ENCODE data around the gene PACRG.

The PACRG gene

DNA sequence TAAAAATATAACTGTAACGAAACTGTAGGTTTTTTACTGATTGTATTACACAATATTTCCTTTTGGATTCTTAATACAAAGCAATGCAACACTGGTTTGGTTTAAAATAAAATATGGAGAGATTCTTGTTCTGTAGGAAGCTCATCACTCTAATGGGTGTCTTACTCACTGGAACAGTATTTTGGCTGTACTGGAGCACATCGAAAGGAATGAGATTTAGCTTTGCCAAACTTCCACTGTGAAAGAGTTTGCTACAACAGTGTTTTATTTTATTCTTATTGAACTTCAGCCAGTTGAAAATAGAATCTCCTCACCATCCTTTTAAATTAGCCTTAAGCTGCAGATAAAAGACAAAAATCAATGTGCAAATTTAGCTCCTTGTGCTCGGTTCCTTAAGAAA, 456.0 kb downstream of the PACRG start:
- no peak for DNase-seq

DNA sequence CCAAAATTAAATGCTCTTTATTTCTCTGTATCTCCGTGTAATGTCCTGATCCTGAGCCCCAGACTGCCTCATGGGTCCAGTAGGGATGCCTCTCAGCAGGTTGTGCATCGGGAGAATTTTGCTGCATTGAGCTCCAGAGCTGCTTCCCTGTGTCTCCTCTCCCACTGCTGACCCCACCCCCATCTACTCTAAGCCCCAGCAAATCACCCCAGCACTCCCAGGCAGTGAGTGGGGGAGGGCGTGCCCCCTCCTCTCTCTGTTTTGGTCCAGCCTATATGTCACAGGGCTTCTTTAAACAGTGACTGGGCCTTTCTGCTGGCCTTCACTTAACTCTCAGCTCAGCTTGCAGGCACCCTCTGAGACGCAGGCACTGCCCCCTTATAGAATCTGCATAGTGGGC, 458.0 kb downstream of the PACRG start:
- DNase-seq = no peak

DNA sequence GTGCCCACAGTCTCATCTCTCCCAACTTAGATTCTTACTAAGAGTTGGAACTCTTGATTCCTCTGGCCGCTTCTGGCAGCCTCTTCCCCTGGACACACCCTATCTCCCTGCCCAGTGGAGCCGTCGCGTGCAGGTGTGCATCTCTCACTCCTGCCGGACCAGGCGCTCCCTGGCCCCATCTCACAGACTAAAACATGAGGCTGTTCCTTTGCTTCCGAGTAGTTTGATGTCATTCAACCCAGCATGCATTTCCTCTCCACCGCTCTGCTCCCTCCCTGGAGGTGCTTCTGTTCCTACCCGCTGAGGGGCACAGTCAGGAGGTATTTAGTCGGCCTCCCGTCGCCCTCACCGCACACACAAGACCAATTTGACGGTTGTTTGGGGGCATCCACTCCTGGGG, 458.8 kb downstream of the PACRG start:
- DNase-seq = no peak

DNA sequence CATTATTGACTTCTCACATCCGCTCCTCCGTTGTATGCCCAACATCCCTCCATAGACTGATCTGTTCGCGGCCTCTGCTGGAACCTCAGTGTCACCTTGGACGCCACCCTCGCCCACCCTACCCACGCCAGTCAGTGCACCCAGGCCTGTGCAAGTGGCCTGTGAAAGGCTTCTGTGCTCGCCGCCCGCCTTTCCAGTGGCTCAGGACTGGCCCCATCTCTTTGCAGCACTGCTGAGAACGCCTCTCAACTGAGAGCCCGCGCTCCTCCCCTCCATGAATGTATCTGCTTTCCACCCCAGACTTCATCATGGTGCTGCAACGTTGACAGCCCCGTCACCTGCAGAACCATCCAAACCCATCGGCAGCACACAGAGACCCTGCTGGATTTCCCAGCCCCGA, 459.4 kb downstream of the PACRG start:
- DNase-seq = no peak

DNA sequence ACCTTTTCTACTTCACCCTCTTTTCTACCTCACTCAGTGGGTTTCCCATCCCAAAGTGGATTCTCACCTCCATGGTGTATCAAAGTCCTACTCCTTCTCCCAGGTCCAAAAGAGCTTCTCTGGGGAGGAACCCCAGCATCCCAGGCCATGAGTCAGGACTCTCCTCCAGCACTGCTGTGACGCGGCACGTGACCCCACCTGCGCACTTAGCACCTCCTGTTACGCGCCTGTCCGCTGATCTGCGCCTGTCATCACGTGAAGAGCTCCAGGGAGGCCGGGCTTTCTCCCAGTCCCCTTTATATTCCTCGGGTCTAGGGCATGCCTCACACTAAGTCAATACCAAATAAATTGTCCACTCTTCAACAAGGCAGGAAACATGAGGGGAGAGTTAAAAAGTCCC, 459.8 kb downstream of the PACRG start:
- no peak for DNase-seq

DNA sequence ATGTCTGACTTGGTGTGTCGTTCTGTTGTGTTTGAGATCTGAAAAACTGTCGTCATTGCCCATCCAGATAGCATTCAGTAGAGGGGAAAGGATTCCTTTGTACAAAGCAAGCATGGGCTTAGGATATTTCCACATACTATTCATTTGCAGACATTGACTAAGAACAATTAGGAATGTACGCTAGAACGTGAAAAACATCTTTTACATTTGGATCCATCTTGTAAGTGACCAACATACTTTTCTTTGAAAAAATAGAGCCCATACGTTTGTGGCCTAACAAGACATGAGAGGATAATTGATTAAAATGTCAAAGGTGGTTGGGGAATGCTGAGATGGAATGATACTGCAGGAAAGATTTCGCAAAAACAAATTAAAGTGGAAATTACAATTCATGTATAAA, 461.0 kb downstream of the PACRG start:
- DNase-seq = no peak

DNA sequence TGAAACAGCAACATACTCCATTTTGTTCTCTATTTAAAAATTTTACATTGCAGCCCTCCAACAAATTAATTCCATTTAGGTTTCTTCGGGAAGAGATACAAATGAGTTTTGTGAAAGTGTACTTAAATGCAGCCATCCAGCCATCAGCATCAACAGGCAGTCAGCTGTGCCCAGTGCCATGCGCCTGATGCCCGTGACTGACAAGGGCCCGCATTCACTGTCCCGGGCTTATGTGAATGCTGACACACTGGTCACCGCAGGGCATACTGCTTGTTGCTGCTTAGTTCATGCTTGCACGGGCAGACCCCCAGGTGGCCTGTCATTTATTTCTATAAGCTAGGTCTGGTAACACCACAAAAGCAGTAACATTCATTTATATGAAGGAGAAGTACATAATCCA, 461.8 kb downstream of the PACRG start:
- no peak for DNase-seq

DNA sequence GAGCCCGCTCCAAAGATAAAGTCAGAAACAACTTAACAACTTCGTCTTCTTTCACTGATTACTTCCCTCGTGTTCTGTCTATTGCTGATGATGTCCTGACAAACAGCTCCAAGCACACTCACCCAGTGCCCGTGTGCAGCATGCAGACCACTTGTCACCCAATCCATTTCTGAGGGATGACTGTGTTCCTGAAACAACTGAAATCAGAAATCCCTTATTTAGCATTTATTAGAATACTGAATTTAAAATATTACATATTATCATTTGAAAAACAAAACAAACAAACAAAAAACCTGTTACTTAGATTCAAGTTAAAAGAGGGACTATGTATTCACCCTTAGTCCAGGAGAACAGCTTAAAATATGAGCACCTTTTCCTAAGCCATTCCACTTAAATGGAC, 463.0 kb downstream of the PACRG start:
- no peak for DNase-seq

DNA sequence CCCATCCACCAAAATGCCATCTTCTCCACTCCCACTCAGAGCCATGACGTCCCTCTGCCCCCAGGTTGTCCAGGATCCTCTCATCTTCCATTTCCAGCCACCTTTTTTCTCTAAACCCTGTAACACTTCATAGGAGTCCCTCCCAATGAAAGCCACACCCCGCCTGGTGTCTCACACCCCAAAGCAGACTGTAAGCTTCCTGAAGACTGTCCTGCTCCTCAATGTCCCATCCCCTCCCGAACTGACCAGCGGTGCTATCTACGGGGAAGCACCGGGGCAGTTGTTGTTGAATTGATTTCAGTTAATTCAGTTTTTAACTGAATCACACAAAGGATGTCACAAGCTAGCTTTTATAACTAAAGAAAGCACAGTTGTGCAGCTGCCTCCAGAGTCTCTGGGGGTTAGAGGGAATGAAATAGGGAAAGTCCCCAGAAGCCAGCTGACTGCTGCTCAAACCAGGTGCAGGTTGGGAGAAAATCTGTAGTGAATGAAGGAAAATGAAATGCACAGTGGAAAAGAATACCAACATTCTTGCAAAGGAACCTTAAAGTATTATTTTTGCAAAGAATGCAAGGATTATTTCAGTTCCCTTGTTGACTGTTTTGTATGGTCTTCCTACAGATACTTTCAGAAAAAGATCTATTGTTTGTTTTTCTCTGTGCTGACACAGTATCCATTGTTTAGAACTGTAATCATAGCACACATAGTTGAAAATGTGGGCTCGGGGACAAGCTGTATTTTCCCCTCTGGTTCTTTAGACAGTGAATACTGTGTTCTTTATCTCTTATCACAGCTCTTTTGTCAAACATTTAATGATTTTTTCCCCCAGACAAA, 464.1 kb downstream of the PACRG start:
- DNase-seq = no peak

DNA sequence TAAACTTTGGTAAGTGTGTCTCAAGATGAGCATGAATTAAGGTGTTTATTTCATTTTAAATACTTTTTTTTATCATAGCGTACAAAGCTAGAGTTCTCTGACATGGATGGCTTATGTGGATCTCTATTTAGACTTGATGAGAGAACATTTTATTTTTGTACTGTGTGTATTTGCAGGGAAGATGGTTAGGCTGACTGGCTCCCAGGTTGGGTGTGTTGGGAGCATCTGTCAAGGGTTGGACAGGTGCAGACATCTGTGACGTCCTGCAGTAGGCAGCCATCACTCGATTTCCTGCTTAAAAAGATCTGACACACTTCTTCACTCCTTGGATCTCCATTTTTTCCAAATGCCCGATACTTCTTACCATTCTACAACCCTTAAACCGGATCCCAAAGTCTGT, 464.8 kb downstream of the PACRG start:
- no peak for DNase-seq

DNA sequence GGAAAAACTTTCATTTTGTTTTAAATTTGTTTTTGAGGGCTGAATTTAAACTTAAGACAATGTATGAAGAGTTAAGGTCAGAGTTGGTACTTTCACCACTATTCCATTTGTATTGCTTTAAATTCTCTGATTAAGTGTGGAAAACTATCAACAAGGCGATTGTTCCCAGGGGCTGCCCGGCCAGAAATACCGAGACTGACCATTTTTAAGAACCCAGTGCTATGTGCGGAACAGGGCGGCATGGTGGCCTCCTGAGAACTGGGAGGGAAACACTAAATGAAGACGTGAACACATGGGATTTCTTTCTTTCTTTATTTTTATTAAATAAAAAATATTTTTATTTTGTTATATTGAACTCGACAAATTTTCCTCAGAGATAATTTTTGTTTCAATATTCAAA, 465.6 kb downstream of the PACRG start:
- DNase-seq = no peak

DNA sequence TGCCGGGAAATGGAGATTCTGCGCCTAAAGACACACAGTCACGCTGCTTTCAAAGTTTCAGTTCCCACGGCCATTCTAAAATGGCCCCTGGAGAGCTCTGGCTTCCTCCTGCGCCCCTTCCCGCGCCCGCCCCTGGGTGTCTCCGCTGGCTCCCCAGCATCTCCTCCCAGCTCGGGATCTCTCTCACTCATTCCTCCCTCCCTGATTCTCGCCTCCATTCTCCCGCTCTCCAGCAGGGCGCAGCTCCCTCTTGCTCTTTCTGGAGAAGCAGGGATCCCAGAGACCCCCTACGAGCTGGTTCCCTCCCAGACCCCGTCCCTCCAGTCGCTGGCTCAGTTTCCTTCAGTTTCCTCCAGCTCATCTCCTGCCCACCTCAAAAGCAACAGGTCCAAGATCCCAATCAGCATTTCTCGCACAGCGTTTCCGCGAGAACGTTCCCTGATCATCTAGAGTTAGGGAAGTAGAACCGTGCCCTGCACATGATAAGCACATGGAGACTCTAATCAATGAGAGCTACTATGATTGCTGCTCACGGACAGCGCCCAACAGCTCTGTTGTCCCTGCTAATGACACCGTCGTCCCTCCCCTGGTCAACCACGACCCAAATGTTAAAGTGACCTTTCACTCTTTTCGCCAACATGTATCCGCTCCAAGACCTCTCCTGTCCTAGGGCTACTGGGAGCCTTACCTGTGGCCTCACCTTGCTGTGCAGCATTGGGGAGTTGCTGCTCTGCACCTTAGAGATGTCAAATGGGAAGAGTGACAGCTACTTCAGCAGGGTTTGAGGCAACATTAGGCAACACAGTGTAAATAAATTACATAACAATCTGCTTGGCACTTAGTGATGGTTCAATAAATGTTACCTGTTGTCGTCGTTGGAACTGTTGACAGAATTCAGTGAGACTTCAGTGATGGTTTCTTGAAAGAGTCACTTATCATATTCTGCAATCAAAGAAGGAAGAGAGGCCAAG, 468.2 kb downstream of the PACRG start:
- no peak for DNase-seq

DNA sequence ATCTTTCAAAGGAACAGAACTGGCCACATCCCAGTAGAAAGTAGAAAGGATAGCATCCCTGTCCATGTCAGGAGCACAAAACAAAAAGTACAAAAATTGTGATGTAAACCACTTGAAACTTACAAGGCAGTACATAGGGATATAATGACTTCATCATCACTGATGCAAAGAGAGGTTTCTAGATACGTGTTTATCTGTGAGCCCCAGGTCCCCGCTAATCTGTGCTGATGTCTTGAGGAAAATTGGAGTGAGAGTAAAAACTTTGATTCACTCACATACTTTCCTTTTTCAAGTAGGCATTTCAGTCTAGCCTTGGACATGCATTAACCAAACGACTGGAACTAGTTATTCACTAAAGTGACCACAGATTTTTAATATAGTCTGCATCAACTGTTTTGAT, 470.1 kb downstream of the PACRG start:
- DNase-seq = no peak

DNA sequence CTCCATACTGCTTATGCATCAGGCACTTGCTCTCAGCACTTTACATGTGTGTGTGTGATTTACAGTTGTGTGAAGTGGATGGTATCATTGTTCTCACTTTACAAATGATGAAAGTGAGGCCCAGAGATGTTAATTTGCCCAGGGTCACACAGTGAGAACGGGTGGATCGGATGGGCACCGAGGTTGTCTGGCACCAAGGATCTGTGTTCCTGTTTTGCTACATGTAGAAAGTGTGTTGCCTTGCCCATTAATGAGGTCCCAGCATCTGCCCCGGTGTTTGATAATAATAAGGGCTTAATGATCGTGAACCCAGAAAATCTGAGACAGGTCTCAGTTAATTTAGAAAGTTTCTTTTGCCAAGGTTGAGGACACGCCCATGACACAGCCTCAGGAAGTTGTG, 470.6 kb downstream of the PACRG start:
- no peak for DNase-seq

DNA sequence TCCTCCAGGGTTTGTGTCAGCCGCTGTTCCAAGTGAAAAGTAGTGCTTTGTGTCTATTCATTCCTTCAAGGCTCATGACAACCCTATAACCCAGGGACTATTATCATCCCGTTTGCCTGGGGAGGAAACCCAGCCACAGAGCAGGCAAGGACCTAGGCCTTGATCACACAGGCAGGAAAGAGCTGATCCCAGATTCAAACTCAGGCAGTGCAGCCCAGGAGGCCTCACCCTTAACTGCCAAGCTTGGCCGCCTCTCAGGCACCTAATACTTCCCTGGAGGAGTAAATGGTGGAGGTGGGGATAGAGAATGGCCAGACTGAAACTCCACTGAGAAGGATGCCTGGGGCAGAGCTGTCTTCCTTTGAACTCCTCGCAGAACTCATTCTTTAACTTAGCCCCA, 471.6 kb downstream of the PACRG start:
- DNase-seq = no peak

DNA sequence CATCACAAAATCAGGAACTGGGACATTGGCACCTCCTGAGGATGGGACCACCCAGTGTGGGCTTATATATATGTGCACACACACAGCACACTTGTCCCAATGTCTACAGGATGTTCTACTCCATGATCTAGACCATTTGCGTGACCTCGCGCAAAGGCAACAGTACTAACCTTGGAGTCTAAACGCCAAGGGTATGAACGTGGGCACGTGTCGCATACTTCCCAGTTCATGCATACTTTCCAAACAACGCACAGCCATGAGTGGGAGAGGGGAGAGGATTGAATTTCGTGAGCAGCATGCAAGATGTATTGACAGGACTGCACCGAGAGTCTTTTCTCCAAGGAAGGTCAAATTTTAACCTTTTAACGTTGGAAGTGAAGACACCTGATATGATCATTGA, 472.5 kb downstream of the PACRG start:
- no peak for DNase-seq

DNA sequence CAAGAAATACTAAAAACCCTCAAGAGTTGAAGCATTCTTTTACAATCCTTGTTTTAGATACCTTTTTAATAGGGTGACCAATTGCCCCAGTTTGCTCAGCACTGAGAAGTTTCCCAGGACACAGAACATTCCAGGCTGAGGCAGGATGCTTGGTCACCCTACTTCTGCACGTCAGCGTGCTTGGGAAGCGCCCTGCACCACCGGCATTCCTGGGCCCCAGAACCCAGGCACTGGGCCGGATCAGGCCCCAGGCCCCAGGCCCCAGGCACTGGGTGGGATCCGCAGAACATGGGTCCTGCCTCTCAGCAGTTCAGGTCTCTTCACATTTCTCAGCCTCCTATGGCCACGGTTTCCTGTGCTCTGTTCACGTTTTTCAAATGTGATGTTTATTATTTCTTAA, 472.9 kb downstream of the PACRG start:
- no peak for DNase-seq

DNA sequence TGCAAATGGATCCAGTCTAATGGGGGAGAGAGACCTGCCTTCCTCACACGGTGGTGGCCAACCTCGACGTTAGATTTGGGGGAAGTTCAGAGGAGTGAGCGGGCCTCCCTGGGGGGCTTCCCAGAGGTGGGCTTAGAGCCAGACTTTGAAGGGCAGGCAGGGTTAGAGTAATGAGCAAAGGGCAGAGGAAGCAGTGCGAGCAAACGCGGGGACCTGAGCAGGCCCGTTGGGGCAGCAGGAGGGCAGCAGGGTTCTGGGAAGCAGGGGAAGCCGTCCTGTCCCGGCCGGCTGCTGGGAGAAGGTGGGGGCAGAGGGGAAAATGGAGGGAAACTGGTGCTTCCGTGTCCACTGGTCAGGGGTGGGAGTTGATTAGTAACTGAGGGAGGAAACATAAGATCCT, 474.1 kb downstream of the PACRG start:
- DNase-seq = no peak

DNA sequence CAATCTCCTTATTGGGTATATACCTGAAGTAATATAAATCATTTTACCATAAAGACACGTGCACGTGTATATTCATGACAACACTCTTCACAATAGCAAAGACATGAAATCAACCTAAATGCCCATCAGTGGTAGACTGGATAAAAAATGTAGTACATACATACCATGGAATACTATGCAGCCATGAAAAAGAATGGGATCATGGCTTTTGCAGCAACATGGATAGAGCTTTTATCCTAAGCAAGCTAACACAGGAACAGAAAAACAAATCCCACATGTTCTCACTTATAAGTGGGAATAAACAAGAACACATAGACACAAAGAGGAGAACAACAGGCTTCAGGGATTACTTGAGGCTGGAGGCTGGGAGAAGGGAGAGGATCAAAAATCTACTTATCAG, 478.4 kb downstream of the PACRG start:
- DNase-seq = no peak

DNA sequence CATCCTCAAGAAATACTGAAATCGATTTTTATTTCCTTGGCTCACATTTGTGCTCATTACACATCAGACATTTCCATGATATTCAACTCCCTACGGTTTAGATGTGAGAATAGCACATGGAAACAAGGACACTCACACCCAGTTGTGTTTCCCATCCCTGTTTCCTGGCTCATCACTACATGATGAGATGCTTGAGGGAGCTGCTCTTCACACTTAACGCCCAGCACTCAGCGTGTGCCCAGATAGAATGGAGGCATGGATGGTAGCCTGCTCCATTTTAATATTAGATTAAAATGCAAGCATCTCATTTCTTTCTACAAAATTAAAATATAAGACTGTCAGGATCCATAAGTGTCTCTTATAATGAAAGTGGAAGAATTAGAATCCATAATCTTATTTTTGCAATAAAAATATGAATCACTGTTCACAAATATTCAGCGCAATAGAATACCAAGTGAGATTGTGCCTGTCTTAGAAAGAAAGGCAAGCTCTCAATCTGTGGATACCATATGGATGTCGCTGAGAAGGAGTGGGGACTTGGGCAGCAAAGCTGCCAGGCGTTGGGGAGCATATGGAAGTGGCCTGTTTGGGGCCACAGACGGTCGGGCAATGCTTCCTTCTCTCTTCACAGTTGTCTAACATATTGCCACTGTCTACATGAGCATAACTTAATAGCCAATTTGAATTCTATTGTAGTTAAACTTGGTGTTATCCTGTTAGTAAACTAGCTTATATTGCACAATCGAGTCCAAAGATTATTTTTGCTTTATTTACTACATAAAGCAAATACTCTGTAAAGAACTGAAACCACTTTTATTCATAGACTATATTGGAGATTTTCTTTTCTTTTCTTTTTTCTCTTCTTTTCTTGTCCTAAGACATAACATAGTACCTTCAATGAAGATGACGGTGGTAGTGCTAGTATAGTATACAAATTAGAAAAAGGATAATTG, 479.9 kb downstream of the PACRG start:
- no peak for DNase-seq

DNA sequence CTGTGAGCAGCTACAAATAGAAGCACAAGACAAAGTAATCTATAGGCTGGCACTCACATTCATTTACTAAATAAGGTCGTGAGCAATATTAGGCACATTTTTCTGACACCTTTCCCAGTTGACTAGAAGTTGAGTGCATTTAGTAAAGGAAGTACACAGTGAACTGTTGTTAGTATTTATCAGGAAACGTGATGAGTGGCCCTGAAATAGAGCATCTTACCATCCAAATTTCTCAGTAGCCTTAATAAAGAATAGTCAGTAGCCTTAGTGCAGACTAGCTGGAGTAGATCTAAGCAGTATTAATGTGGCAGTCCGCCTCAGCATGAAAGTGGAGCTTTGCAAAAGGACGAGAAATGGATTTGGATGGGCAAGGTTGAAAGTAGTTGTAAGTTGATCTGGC, 481.2 kb downstream of the PACRG start:
- DNase-seq = no peak

DNA sequence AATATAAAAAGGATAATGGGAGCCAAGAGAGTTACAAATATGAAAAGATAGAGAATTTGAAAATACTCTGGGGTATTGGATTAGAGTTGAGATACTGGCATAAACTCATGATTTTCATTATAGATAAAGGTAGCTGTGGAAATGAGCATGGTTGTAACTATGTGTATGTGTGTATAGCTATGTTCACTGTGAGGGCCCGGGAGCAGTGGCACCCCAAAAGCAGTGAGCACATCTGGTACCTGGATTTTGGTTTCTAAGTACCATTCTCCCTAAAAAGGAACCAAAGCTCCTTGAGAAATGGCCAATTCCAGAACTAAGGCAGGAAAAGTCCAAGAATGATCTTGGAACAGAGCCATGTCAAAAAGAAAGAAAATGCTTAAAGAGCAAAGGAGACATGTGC, 484.3 kb downstream of the PACRG start:
- DNase-seq = no peak

DNA sequence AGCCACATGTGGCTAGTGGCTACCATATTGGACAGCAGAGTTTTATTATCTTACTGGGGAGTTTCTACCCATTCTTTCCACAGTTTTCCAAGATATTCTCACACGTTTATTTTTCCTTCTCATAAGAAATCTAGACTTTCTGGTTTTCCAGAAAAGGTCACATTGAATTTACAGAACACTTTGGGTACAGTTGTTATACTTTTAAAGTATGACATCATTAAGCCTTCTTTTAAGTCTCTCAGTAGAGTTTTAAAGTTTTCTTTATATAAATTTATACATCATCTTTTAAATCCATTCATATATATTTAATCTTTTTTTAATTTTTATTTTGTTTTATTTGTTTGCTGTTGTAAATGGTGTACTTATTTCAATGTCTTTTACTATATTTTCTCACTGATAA, 486.5 kb downstream of the PACRG start:
- no peak for DNase-seq
